K562 (cell line): ENCODE results near the gene MAGI2.

Experiments used
- HLTF ChIP-seq: fragments of 450-650 bp; IDR thresholded peaks from 2 replicates; pipeline ENCODE4 v1.6.1; 2016
- RCOR1 ChIP-seq, 2 experiments: IDR thresholded peaks; 2 replicates each; pipeline ENCODE4 v1.6.1; 2012; ENCODE audit warnings: low read depth in 2 of 2, low read length in 2 of 2, borderline replicate concordance in 1 of 2, improper control_type of control experiment in 1 of 2

DNA sequence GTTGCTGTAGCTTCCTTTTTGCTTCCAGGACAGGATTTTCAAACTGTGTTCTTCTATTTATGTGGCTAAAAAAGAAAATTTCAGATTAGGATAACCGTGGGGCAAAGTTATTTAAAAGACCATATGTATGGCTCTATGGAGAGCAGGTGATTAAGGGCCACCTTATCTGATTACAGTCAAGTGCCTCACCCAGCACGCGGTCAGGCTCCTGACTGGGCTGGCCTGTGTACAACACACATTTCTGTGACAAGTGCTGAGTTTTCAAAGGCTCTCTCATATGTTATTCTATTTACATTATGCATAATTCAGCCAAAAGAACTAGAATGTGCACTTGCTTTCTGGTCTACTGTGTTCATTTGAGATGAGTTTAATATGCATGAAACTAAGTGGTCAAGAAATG, 1107.5 kb downstream of the MAGI2 start:
- no peak for TF ChIP-seq HLTF
- no peak for TF ChIP-seq RCOR1 (IDR thresholded peaks at IDR 0.05; ENCODE audit: borderline replicate concordance in 1 of 2, low read depth in 2 of 2, low read length in 2 of 2)
